ENCODE results near the gene RPL26.
A peak's percentile ranks its signal among the peaks of the same experiment; 100 is the strongest.
"Not testable (repeated sequence)": the region's sequence is repeated elsewhere in the genome, so short reads cannot be mapped to it uniquely, and the experiment has no call there.

The RPL26 gene

GRCh38 chr17:8394497-8394896 lies 11.5 kb upstream of the RPL26 start:
- DNase-seq (ENCODE audit: low read depth) = not testable (repeated sequence)

DNA sequence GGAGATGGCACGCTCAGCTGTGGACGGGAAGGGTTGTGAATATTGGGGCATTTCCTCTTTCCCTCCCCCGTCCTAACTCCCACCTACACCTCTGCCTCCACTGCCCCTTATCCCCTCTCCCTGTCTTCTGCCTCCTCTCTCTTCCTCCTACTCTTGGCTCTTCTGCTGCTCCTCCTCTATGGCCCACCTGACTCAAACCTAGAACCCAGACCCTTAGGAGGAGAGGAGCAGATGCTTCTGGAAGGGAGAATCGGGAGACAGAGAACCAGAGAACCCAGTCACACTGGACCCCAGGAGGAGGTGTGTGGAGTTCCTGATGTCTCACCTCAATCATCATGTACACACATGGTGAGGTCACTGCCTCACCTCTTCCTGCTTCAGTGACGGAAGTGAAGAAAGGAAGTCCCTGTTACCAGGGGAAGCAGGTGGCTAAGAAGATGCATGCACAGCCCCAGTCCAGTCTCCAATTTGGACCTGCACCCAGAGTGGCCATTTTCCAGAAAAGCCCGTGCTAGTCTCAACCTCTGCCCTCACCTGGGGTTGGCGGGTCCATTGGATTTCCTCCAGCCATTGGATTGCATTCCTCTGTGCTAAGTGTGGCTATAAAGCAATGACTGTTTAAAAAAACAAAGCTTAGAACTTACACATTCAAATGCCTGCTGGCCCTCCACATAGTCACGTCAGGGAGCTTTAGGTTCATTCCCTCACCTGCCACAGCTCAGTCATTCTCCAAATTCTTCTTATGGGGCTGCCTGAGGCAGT lies 10.7 kb upstream of the RPL26 start:
- DNase-seq (ENCODE audit: low read depth) = peak; percentile 17

DNA sequence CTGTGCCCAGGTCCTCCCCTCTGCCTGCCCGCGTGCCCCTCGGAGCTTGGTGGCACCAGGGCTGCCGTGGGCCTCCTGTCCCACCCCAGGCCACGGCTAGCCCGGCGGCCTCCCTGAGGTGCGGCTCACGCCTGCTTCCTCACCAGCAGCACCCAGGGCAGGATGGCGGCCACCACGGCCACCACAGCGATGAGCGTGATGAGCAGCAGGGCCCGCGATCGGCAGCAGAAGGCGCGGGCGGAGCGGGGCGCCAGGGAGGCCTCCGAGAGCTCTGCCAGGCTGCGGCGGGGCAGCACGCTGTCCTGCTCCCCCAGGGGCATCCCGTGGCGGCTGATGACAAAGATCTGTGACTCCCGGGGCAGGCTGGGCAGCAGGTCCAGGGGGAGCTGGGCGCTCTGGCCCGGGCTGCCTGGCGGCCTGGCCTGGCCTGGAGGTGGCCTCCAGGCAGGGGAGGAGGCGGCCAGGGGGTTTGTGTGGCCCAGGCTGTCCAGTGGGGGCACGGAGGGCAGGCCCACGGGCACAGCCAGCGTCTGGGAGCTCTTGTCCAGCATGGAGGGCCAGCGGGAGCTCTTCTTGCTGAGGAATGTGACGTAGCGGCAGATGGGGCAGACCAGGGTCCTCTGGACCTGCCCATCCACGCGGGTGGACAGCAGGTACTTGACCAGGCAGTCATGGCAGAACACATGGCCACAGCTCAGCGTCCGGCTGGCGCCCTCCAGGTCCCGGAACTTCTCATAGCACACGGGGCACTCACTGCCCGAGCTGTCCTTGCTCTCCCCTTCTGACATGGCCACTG lies 9.9 kb upstream of the RPL26 start:
- no peak for DNase-seq (ENCODE audit: low read depth)

DNA sequence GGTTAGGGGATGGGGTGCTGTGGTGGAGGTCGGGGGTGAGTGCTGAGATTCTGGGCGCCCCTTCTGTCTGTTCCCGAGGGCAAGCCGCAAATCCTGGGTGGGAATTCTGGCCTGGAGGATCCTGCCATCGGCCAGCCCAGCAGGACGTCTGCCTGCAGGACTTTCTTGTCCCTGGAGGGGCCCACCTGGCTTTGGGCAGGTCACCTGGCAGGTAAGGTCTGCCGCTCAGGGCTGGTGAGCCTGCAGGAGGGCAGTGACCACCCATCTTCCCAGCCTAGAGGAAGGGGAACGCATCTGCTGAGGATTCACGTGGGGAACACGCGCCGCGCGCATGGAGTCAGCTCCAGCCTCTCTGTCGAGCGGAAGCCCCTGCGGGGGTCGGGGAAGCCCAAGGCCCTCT lies 9.3 kb upstream of the RPL26 start:
- DNase-seq (ENCODE audit: low read depth) = no peak

DNA sequence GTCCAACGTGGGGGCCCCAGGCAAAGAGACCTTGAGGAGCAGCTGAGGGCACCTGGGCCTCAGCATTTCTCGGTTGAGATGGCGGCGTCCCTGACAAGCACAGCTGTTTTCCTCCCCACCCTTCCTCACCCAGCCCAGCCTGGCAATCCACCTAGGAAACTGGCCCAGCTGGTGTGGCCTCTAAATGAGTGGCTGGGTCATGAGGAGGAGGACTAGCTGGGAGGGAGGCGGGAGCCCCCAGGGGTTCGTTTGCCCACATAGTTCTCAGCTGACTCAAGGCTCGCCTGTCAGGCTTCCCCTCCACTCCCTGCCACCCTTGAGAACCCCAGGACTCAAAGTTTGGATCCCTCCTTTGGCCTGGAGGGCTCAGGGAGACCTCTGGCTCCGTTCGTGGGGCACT lies 8.7 kb upstream of the RPL26 start:
- no peak for DNase-seq (ENCODE audit: low read depth)

DNA sequence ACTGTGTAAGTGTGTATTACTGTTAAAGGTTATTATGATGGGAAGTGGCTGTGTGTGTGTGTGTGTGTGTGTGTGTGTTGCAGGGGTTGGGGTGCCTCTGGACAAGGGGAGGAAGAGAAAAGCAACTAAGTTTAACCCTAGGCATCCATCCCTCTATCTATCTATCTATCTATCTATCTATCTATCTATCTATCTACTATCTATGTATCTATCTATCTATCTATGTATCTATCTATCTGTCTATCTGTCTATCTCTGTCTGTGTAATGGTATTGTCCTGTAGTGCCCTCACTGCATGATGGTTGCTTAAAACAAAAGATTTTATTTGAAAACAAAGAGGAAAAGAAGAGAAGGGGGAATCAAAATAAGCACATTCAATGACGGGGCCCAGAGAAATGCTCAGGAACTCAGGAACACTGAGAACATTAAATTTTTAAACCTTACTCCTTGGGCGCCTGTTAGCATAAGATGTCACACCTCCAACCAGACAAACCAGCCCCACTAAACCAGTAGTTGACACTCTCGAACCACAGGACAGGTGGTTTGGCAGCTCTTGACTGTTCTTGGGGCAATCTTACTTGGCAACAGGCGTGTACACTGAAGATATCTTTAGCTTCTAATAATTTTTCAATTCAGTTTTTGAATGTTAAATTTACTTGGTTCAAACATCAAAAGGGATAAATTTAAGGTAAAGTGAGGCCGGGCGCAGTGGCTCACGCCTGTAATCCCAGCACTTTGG lies 5.1 kb upstream of the RPL26 start:
- DNase-seq (ENCODE audit: low read depth) = no peak

- DNase-seq (ENCODE audit: low read depth) = no peak
These were observed 3.8 kb upstream of the RPL26 start for GRCh38 chr17:8386841-8387240.

DNA sequence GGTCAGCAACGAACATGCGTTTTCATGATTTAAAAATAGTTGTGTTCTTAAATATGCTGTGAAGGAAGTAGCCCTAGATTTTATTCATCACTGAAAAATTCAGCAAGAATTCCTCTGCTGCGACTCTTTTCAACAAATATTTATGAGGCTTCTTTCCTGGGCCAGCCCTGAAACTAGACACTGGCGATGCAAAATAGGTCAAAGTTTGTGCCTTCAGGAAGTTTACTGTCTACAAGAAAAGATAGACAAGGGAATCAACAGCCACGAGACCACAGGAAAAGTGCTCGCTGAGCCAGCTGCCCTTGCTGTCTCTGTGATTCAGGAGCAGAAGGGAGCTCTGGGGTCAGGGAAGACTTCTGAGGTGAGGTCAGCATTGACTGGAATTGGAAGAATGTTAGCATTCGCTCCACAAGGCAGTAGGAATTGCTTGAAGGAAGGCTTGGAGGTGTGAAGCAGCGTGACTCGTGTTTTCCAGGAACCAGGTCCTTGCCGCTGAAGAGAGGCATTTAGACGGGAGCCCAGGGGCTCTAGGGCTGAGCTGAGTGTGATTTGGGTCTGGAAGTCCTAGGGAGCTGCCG lies 1.9 kb upstream of the RPL26 start:
- DNase-seq (ENCODE audit: low read depth) = no peak

DNA sequence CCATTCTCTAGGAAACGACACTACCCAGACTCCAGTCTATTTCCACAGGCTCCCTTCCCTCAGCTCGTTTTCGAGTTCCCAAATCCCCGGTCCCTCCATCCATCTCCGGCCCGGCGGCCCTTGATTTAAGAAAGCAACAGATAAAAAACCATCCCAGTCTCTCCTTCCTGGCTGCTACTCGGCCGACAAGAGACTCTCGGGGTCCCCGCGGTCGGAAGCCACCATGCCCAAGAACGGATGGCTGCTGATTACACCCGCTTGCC lies 182 bp downstream of the RPL26 start:
- DNase-seq (ENCODE audit: low read depth) = no peak

GRCh38 chr17:8382052-8382879 lies 727 bp downstream of the RPL26 start:
- no peak for DNase-seq (ENCODE audit: low read depth)

GRCh38 chr17:8380049-8380448 lies 2.9 kb downstream of the RPL26 start:
- no peak for DNase-seq (ENCODE audit: low read depth)

DNA sequence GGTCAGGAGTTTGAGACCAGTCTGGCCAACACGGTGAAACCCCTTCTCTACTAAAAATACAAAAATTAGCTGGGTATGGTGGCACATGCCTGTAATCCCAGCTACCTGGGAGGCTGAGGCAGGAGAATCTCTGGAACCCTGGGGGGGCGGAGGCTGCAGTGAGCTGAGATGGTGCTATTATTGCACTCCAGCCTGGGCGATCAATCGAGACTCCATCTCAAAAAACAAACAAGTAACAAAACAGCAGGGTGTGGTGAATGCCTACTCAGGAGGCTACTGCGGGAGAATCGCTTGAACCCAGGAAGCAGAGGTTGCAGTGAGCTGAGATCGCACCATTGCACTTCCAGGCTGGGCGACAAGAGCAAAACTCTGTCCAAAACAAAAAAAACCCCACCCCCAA lies 4.9 kb downstream of the RPL26 start:
- not testable (repeated sequence) for DNase-seq (ENCODE audit: low read depth)

DNA sequence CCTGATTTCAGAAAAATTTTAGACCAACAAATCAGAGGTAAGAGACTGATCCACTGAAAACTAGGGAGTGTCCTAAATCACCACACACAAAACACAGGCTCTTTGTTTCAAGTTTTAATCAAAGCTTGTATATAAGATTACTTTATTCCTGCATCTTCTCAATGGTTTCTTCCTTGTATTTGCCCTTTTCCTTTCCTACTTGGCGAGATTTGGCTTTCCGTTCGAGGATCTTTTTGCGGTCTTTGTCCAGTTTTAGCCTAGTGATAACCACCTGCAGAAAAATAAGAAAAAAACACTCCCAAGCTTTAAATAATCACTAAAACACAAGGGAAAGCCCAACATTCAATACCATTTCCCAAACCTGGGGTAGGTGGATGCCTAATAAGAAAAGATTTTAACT lies 5.6 kb downstream of the RPL26 start:
- no peak for DNase-seq (ENCODE audit: low read depth)

DNA sequence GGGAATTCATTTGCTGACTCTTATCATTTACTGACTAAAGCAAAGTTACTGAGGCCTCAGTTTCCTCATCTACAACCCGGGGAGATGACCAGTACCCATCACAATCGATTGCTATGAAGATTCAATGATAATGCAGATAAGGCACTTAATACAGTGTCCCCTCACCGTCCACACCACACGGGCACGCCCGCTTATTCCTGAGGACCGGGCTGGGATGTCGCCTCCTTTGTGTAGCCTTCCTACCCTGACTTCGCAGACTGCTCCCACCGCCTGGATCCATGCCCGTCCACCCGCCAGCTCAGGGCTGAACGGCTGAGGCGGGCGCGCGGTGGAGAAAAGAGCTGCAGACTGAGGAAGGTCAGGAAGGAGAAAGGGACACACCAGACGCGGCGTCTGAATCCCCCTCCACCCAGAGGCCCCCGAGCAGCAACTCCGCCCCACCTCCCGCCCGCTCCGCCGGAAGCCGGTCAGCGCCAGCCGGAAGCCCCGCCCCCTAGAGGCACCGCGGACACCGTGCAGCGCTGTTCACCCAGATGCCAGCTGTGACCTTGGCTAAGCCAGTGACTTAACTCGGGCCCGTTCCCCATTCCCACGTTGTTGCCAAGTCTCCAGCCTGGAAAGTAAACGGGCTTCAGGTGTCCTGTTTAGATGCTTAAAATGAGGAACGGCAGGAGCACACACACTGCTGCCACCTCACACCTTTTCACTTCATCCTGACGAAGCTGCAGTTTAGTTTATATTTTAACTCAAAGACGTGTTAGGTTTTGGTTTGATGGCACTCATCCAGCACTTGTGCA lies 6.5 kb downstream of the RPL26 start, which contains the start of gene KRABD2:
TSS of gene KRABD2 (minus strand) at position 434 of the 797 bp plus-strand sequence.
- DNase-seq (ENCODE audit: low read depth) = peak; percentile 78

- no peak for DNase-seq (ENCODE audit: low read depth)
These were observed 7.2 kb downstream of the RPL26 start for GRCh38 chr17:8375738-8376259.

GRCh38 chr17:8373856-8374255 lies 9.1 kb downstream of the RPL26 start:
- not testable (repeated sequence) for DNase-seq (ENCODE audit: low read depth)

- no peak for DNase-seq (ENCODE audit: low read depth)
These were observed 10.6 kb downstream of the RPL26 start for GRCh38 chr17:8372422-8372821.

- no peak for DNase-seq (ENCODE audit: low read depth)
These were observed 11.2 kb downstream of the RPL26 start for GRCh38 chr17:8371786-8372185.

GRCh38 chr17:8369944-8370343 lies 13.0 kb downstream of the RPL26 start:
- no peak for DNase-seq (ENCODE audit: low read depth)

- DNase-seq (ENCODE audit: low read depth) = no peak
These were observed 14.8 kb downstream of the RPL26 start for GRCh38 chr17:8368193-8368592.

- no peak for DNase-seq (ENCODE audit: low read depth)
These were observed 16.8 kb downstream of the RPL26 start for GRCh38 chr17:8366231-8366630.
